Measurements from ENCODE around the gene DRP2.

DNA sequence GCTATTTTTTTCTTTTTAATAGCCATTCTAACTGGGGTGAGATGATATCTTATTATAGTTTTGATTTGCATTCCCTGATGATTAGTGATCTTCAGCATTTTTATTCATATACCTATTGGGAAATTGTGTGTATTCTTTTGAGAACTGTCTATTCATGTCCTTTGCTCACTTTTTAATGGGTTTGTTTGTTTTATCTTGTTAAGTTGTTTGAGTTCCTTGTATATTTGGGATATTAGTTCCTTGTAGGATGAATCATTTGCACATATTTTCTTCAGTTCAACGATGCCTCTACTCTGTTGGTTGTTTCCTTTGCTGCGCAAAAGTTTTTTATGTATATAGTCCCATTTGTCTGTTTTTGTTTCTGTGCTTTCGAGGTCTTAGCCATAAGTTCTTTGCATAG lies 43.1 kb upstream of the DRP2 start:
- TF ChIP-seq SPI1 (IDR thresholded peaks at IDR 0.05; ENCODE audit: low read depth, low read length) (no peak), POLR2A (IDR thresholded peaks at IDR 0.05; ENCODE audit: low read depth, low read length) (no peak), PAX5 (IDR thresholded peaks at IDR 0.05; ENCODE audit: insufficient read depth, low read length, severe bottlenecking) (no peak), POLR2AphosphoS5 (IDR thresholded peaks at IDR 0.05; ENCODE audit: low read depth, low read length) (no peak)
